ENCODE data around the gene LDB3.

The LDB3 gene

DNA sequence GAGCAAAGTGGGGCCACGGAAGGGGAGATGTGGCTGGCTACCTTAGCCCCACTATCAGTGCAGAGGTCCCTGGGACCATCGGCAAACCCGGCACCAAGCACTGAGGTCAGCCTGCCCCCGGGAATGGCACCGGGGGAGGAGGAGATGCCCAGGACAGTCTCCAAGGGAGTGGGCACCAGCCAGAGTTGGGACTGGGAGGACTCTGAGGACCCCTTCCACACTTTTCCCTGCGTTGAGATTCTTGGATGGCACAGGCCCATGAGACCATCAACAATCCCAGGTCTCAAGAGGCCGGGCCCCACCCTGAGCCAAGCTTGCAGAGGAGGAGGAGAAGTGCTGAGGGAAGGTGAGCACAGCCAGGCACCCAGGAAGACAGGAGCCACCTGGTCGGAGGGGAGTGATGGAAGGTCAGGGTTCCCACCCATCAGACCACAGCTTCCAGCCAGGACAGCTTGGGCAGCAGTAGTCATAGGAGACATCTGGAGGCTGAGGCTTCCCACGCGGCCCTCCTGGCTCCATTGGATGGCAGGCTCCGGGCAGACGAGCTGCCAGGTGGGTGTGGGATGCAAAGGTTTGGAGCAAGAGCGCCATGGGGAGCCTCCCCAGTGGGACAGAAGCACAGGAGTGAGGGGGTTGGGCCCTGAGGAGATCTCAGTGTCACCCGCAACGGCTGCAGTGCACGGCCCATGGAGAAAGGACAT is 16.5 kb upstream of the LDB3 start:
- no peak for TF ChIP-seq CTCF (conservative IDR thresholded peaks at IDR 0.05; ENCODE audit: low read depth, low read length)
- H3K4me3 ChIP-seq (ENCODE audit: low read length), result no peak overlapping the region
- no peak for DNase-seq (ENCODE audit: low read depth)

DNA sequence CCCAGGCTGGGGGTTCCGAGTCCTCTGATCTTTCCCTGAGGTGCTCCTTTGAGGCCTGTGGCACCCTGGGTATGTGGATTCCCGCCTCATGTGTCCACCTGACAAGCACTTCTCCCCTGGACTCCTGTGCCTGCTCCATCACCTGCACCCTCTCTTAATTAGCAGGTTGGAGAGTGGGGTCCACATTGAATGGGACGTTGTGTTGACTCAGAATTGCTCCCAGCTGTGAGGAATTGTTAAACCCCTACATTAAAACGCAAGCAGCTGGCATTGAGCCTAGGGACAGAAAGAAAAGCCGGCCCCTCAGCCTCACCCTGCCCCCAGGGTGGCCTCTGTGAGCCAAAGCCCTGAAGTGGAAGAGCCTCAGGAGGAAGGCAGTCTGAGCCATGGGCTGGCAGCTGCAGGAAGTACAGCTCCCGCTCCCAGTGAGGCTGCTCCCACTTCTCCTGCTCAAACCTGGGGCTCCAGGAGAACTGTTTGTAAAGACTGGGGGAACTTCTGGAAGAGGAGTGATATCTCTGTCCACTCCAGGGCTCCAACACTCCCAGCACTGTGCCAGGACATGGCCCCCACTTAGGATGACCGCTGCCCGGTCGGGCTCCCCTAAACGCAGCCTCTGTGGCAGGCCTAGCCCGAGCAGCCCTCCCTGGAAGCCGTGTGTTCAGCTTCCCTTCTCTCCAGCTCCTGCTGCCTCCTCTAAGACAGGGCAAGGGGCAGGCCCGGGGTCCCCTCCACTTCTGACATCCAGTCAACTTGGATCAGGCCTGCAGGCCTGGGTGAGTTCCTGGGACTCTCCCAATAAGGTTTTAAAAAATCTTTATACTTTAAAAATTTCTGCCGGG is 15.7 kb upstream of the LDB3 start:
- TF ChIP-seq CTCF (conservative IDR thresholded peaks at IDR 0.05; ENCODE audit: low read depth, low read length), result no peak
- DNase-seq (ENCODE audit: low read depth), result no peak
- H3K4me3 ChIP-seq (ENCODE audit: low read length), result no peak overlapping the region

DNA sequence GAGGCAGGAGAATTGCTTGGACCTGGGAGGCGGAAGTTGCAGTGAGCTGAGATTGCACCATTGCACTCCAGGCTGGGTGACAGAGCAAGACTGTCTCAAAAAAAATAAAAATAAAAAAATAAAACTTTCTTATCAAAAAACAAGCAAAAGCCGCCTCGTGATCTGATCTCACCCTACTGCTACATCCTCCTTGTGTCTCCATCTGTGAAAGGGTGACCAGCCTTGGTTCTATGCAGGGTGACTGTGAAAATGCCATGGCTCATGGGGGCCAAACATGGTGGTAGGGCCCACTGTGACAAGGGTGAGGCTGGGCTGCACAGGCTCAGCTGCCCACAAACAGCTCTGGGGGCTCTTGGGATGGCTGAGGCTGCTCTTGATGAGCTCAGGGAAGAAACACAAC is 14.9 kb upstream of the LDB3 start:
- no peak overlapping the region for H3K4me3 ChIP-seq (ENCODE audit: low read length)
- no peak for DNase-seq (ENCODE audit: low read depth)
- TF ChIP-seq CTCF (conservative IDR thresholded peaks at IDR 0.05; ENCODE audit: low read depth, low read length), result no peak

DNA sequence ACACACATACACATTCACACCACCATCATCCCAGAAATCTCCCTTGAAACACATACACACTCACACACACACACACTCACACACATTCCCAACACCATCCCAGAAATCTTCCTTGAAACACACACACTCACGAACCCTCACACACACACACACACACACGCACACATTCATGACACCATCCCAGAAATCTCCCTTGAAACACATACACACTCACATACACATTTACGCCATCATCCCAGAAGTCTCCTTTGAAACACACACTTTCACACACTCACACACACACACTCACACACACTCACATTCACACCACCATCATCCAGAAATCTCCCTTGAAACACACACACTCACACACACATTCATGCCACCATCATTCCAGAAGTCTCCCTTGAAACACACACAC is 14.3 kb upstream of the LDB3 start:
- no peak for TF ChIP-seq CTCF (conservative IDR thresholded peaks at IDR 0.05; ENCODE audit: low read depth, low read length)
- DNase-seq (ENCODE audit: low read depth), result no peak
- no peak overlapping the region for H3K4me3 ChIP-seq (ENCODE audit: low read length)

DNA sequence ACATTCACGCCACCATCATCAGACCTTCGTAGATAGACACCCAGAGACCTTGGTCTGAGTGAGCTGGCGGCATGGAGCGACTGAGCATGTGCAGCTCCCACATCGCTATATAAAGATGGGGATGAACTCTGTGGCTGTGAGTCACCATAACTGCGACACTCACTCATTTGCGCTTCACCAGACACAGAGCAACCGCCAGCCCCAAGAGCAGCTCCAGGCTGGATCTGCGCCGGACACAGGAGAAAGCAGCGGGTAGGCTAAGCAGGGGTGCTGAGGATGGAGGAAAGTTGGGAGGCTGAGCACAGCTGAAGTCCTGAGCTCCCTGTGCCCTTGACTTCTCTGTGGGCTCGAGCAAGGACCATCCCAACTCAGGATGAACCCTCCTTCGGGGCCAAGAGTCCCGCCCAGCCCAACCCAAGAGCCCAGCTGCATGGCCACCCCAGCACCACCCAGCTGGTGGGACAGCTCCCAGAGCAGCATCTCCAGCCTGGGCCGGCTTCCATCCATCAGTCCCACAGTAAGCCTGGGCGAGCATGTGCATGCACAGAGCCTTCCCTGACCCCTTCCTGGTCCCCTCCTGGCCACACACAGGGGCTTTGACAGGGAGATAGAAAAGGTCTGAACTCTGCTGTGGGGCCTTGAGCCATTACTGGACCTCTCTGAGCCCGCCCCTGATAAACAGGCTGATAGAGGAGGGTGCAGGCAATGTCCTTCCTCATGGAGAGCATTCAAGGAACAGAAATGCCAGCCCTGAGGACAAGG is 13.7 kb upstream of the LDB3 start, which contains the start of gene OPN4:
Gene OPN4, plus strand, starts transcription at position 137 of the 762 bp plus-strand sequence. Its CDS starts 237 bp downstream, at position 374.
- H3K4me3 ChIP-seq (ENCODE audit: low read length), result no peak within 1 kb of the TSS
- DNase-seq (ENCODE audit: low read depth), result no peak
- TF ChIP-seq CTCF (conservative IDR thresholded peaks at IDR 0.05; ENCODE audit: low read depth, low read length), result no peak

DNA sequence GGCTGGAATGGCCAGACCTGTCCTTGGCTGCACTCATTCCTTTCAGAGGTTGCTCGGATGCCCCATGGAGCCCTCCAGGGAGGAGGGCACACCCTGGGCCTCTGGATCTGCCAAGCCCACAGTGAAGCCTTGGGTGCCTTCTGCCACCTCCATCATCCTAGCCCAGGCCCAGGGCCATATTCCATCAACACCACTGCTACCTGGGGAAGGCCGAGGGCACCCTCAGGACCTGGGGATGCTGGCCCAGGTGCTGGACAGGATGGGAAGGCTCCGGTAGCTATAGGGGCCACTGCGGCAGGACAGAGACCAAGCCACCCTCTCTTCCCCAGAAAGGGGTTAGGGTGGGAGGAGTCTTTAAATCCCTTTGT is 13.2 kb upstream of the LDB3 start:
- no peak for TF ChIP-seq CTCF (conservative IDR thresholded peaks at IDR 0.05; ENCODE audit: low read depth, low read length)
- no peak overlapping the region for H3K4me3 ChIP-seq (ENCODE audit: low read length)
- no peak for DNase-seq (ENCODE audit: low read depth)
